ENCODE results near the gene GPR35.
"Not testable (repeated sequence)": the region's sequence is repeated elsewhere in the genome, so short reads cannot be mapped to it uniquely, and the experiment has no call there.

DNA sequence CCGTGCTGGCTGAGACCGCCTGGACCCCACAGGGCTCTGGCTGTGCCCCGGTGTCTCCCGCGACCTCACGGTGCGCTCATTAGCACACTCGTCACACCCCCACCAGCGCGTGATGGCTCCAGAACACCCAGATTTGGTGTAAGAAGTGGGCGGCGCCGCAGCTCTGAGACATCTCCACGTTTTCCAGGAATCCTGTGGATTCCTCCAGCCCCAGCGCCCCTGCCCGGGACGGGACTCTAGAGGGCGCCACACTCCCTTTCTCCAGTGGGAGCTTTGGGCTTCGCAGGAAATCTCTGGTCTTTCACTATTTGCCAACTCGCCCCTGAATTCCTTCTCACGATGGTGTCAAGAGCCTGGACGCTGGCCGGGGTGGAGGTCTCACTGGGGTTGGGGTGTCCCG lies 50.1 kb downstream of the GPR35 start:
- TF ChIP-seq, protein P1, sequence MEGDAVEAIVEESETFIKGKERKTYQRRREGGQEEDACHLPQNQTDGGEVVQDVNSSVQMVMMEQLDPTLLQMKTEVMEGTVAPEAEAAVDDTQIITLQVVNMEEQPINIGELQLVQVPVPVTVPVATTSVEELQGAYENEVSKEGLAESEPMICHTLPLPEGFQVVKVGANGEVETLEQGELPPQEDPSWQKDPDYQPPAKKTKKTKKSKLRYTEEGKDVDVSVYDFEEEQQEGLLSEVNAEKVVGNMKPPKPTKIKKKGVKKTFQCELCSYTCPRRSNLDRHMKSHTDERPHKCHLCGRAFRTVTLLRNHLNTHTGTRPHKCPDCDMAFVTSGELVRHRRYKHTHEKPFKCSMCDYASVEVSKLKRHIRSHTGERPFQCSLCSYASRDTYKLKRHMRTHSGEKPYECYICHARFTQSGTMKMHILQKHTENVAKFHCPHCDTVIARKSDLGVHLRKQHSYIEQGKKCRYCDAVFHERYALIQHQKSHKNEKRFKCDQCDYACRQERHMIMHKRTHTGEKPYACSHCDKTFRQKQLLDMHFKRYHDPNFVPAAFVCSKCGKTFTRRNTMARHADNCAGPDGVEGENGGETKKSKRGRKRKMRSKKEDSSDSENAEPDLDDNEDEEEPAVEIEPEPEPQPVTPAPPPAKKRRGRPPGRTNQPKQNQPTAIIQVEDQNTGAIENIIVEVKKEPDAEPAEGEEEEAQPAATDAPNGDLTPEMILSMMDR (IDR thresholded peaks at IDR 0.05; ENCODE audit: insufficient read depth, low read length): not testable (repeated sequence)
- TF ChIP-seq POLR2AphosphoS5 (IDR thresholded peaks at IDR 0.05; ENCODE audit: low read depth); GABPA (IDR thresholded peaks at IDR 0.05; ENCODE audit: low read depth); SPI1 (IDR thresholded peaks at IDR 0.05; ENCODE audit: borderline replicate concordance, low read depth): not testable (repeated sequence)
- TF ChIP-seq, protein P2, sequence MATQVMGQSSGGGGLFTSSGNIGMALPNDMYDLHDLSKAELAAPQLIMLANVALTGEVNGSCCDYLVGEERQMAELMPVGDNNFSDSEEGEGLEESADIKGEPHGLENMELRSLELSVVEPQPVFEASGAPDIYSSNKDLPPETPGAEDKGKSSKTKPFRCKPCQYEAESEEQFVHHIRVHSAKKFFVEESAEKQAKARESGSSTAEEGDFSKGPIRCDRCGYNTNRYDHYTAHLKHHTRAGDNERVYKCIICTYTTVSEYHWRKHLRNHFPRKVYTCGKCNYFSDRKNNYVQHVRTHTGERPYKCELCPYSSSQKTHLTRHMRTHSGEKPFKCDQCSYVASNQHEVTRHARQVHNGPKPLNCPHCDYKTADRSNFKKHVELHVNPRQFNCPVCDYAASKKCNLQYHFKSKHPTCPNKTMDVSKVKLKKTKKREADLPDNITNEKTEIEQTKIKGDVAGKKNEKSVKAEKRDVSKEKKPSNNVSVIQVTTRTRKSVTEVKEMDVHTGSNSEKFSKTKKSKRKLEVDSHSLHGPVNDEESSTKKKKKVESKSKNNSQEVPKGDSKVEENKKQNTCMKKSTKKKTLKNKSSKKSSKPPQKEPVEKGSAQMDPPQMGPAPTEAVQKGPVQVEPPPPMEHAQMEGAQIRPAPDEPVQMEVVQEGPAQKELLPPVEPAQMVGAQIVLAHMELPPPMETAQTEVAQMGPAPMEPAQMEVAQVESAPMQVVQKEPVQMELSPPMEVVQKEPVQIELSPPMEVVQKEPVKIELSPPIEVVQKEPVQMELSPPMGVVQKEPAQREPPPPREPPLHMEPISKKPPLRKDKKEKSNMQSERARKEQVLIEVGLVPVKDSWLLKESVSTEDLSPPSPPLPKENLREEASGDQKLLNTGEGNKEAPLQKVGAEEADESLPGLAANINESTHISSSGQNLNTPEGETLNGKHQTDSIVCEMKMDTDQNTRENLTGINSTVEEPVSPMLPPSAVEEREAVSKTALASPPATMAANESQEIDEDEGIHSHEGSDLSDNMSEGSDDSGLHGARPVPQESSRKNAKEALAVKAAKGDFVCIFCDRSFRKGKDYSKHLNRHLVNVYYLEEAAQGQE (IDR thresholded peaks at IDR 0.05; ENCODE audit: insufficient replicate concordance, low read depth): not testable (repeated sequence)

Measured in HL-60 (cell line).